GM15510 (cell line): ENCODE measurements around the gene RAB11FIP4.

Experiments
- POLR2A ChIP-seq: IDR thresholded peaks from 3 replicates; pipeline ENCODE4 v1.6.1; 2011; ENCODE audit warnings: borderline replicate concordance; ENCODE audit not compliant: insufficient read length; ENCODE audit errors: extremely low read depth

RAB11FIP4 gene

DNA sequence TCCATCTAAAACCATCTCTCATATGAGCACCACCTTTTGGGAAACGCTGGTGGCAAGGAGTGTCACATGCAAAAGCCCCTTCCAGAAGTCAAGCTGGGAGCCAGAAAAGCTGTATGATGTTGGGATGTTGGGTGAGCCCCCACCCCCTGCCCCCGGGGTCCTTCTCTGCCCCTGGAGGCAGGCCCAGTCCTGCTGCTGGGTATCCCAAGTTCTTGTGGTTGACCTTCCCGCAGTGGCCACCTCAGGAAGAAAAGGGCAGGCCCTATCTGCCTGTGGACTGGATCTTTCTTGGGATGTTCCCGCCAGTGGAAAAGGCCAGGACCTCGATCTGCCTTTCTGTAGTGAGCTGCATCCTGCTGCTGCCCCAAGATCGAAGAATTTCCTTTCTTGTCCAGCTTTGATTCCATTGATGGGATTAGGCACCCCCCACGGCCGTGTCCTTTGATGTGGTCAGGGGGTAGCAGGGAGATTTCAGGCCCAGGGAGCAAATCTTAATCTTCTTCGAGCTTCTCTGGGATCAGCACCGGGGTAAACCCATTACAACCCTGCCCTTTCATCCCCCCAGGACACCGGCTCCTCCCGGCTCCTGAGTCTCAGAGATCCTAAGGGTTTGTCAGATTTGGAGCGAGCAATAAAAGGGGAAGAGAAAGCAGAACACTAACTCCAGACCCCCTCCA lies 165.6 kb downstream of the RAB11FIP4 start:
- no peak for TF ChIP-seq POLR2A

DNA sequence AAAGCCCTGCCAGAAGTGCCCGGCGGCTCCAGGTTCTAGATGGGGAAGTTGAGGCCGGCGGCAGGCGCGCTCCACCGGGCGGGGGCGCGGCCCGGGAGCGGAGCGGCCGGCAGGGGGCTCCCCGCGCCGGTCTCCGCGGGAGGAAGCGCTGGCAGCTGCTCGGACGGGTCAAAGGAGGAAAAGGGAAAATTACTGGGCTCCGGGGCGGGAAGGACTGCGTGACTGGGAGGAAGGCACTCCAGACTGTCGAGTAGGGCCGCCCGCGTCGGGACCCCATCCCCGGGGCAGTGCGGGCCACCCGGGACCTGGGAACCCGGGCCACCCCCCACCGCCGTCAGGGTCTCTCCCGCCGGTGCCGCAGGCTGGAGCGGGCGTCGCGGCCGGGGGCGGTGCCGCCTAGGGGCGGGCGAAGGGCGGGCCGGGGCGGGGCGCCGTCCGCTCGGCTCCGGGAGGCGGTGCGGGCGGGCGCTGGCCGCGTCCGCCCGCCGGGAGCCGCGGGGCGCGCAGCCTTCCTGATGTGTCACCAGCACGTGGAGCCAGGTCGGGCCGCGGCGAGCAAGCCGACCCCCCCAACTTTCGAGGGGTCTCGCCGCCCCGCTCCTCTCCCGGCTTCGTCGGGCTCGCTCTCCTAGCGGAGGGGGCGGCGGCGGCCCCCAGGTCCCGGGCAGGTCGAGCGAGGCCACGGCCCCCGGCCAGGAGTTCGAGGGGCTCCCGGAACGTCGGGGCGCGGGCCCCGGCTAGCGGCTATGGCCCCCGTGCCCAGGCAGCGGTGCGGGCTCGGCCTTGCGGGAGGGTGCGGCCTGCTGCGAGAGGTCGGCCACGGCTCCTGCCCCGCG lies 167.5 kb downstream of the RAB11FIP4 start:
- TF ChIP-seq POLR2A: peak; percentile 30

DNA sequence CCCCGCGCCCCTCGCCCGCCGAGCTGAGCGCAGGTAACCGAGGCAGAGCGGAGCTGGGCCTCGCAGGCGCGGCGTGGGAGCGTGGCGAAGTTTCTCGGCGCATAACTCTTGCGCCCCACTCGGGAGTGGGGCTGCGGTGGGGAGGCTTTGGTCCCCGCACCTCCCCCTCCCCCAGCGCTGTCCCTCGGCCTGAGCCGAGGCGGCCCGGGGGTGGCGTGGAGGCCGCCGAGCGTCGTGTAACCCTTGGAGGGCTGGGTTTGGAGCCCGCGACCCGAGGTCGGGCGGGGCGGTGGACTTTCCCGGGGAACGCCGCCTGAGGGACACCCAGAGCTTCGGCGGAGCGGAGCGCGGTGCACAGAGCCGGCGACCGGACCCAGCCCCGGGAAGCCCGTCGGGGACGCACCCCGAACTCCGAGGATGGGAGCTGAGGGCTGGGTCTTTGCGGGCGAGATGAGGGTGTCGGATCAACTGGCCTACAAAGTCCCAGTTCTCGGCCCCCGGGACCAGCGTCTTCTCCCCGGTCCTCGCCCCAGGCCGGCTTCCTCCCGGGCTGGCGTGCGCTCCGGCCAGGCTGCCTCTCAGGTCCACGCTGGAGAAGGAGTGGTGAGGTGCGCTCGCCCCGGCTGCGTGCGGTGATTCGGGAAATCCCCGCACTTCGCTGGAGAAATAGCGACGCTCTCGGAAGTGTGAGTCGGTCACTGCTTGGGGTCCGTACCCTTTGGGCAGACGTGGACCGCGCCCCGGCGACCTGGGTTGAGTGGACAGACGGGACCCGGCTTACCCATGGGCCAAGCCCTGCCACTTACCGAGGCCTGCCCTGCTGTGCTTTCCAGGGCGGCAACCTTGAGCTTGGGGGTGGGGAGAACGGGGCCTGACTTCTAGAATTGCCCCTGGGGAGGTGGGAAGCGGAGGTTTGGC lies 168.4 kb downstream of the RAB11FIP4 start:
- TF ChIP-seq POLR2A: no peak

DNA sequence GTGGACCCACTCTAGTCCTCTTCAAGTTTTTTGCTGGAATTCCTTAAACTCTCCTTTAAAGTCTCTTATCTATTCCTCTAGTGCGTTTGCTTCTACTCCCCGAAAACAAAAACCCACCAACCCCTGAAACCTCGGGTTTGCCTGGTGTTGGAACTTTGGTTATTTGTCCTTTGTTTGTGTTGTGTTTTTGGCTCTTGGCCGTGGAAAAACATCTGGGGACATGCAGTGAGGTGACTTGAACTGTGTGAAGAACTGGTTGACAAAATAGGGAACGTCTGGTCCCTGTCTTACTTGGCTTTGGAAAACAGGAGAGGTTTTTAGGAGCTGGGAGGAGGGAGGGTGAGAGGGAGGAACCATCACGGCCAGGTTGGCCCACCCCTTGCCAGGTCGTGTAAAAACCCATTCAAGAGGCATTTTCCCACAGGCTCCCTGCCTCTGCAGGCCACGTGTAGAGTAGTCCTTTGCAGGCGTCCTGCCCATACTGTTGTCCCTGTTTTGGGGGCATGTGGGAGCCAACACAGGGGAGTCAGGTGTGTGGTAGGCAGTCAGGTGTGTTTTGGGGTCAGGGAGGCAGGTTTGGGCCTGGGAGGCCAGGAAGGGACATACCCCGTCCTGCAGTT lies 169.3 kb downstream of the RAB11FIP4 start:
- no peak for TF ChIP-seq POLR2A

DNA sequence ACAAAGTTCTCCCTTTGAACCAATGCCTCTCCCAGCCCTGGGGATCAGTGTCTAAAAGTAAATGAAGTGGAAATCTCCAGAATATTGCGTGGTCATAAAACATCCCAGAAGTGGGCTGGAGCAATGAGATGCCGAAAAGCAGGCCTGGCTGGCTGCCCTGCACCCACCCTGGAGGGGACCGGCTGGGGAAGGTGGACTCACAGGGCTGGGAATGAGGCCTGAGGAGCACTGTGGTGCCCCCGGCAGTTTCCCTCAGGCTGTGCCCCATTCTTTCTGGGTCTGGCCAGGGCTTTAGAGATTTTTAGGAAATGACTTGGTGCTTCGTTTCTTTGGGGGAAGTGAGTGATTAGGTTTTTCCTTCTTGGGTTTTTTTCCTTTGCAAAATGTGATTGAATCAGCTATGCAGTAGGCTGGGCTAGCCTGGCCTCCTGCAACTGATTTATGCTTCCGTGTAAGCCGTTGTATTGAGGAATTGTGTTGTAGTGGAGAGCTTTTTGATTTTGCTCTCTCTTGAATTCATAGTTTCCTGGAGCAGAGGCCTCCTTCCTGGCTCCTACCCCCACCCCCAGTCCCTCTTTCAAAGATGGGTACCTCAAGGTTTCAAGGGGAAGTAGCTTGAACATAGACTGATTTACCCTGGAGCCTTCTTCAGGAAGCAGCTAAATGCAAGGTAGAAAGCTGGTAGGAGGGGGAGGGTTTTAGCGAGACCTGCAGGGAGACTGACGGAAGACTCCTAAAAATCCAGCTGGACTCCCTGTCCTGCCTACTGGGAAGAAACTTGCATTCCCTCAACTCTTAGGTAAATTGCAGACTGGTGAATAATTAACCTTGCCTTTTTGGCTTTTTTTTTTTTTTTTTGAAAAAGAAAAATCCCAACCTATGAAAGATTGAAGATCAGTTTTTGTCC lies 170.2 kb downstream of the RAB11FIP4 start:
- no peak for TF ChIP-seq POLR2A

DNA sequence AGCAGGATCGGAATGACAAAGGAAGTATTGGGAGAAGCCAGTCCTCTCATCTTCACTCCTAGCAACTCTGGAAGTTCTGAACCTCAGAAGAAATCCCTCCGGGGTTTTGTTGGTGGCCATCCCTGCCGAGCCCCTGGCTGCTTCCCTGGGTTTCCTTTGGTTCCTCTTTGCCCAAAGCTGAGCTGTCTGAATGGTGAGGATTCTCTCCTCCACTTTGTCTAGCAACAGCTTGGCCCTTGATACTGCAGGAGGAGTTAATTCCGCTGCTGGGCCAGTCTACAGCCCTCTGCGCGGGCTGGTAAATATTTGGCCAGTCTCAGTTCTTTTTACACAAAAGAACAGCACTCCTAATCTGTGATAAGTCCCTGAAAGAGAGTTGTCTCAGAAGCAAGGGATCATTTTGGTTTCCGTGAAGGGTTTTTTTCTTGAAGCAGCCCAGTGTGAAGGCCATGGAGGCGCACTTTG lies 170.9 kb downstream of the RAB11FIP4 start:
- TF ChIP-seq POLR2A: no peak

DNA sequence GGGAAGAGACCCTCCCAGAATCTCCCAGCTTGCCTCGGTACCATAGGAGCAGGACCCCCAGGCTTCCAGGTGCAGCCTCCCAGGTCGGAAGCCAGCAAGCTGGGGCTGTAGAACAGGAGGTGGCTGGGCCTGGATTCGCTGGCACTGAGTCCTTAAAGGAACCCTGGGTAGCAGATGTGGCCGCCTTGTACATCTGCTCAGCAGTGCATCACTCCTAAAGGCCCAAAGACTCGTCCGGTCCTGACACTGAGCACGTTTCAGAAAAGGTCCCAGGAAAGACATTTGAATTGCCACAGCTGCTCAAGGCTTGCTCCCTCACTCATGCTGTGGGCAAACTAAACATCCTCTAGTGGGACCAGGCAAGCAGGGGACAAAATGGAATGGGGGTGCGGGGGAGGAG lies 172.8 kb downstream of the RAB11FIP4 start:
- TF ChIP-seq POLR2A: no peak

DNA sequence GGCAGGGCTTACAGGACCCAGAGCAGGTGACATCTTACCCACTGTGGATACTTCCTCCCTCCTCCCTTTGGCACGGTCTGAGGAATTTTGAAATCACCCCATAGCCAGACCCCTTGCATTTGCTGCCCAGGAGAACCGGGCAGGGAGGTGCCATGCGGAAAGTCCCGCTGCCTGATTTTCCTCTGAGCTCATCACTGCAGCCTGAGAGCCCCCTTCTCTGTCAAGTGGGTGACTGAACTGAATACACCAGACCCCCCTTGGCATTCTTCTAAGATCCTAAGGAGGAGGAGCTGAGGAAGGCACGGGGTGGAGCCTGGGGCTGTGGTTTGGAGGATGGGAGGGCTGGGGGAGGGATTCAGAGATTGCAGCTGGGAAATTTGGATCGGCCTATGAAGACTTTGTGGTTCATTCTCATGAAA lies 173.4 kb downstream of the RAB11FIP4 start:
- TF ChIP-seq POLR2A: no peak

DNA sequence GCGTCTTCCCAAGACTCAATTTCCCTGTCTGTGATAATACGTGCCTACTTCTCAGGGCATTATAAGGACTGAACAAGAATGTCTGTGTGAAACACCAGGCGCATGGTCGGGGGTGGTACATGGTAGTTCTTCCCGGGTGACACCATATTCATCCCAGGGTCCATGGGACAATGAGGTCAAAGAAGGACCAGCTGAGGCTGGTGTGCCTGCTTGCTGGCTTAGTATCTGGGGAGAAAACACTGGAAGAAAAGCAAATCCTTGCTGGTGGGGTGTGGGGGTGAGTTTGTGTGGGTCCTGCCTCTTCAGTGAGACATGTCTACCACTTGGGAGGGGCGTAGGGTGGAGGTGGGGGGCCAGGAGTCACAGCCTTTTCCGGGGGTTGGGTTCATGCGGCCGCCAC lies 174.2 kb downstream of the RAB11FIP4 start:
- no peak for TF ChIP-seq POLR2A

DNA sequence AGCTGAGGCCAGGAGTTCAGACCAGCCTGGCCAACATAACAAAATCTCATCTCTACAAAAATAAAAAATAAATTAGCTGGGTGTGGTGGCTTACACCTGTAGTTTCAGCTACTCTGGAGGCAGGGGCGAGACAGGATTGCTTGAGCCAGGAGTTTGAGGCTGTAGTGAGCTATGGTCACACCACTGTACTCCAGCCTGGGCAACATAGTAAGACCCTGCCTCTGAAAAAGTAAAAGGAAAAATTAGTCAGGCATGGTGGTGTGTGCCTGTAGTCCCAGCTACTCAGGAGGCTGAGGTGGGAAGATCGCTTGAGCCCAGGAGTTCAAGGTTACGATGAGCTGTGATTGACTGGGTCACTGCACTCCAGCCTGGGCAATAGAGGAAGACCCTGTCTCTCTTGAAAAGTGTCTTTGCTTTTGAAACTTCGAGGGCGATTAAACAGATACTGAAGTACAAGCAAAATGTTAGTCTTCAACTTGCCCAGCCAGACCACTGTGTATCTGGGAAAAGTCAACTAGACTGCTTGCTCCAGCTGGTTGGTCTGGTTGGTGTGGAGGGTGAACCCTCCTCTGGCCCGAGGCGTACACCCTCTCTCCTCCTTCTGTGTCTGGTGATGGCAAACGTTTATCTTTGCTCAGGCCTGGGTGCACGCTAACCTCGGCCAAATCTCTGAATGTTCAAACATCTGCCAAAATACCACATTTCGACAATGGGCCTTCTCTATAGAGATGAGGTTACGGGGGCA lies 174.9 kb downstream of the RAB11FIP4 start:
- no peak for TF ChIP-seq POLR2A

DNA sequence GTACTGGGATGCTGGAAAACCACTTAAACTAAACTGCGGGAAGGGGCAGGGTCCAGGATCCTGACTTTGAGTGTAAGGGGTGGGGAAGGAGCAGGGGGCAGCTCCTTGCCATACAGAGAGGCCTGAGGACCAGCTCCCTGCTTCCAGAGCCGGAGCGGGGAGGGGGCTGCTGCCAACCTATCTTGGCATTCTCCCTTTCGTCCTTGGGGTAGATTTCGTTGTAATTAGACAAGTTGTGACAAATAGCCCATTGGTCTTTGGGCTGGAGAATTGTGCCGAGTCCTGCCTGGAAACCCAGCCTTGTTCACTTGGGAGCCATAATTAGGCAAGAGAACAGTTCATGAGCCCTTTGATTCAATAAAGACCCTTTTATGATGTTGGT lies 175.5 kb downstream of the RAB11FIP4 start:
- no peak for TF ChIP-seq POLR2A

DNA sequence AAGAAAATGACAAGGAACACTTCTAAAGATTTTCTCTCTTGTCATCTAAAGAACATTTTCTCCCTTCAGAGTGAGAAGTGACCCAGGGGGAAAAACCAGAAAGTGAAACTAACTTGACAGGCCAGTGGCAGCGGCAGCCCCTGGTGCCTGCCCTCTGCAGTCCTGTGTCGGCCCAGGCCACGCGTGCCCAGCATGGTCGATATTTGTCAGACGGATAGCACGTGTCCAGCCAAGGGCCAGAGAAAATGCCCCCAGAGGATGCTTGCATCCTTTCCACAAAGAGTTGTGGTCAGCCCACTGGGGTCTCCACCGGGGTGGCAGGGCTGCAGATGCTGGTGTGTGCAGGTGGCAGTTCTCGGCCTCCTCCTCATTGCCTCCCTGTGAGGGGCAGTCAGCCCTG lies 176.6 kb downstream of the RAB11FIP4 start:
- TF ChIP-seq POLR2A: no peak

DNA sequence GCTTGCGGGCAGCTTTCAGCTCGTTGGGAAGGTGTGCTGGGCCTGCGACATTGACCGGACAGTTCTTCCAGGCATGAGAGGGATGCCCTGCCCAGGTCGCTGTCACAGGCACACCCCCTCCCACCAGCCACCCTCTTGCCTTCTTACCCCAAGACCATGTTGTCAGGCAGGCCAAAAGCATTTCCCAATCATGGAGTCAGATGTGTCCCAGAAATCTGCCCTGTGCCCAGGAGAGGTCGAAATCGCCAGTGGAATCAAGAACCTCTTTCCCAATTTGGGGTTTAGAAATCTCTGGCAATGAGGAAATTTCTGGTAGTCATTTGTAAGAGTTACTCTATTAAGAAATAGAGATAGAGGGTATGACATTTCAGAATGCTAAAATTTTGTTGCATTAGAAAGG lies 177.1 kb downstream of the RAB11FIP4 start:
- TF ChIP-seq POLR2A: no peak
